ENCODE data around the gene FLNB.

Gene FLNB

GRCh38 chr3:58169371-58169770, 161.1 kb downstream of the FLNB start:
- DNase-seq = no peak

GRCh38 chr3:58170376-58170775, 162.2 kb downstream of the FLNB start:
- no peak for DNase-seq

- DNase-seq = no peak
Measured at GRCh38 chr3:58171126-58171525, 162.9 kb downstream of the FLNB start.

GRCh38 chr3:58173029-58173668, 164.9 kb downstream of the FLNB start:
- no peak for DNase-seq

GRCh38 chr3:58173669-58174398, 165.6 kb downstream of the FLNB start:
- no peak for DNase-seq

- no peak for DNase-seq
Measured at GRCh38 chr3:58175187-58175436, 166.9 kb downstream of the FLNB start.

GRCh38 chr3:58175437-58176184, 167.4 kb downstream of the FLNB start:
- DNase-seq = no peak

GRCh38 chr3:58176185-58176530, 167.9 kb downstream of the FLNB start:
- no peak for DNase-seq

- DNase-seq = no peak
Measured at GRCh38 chr3:58176827-58177489, 168.7 kb downstream of the FLNB start.

GRCh38 chr3:58177747-58178527, 169.7 kb downstream of the FLNB start:
- DNase-seq = no peak

- no peak for DNase-seq
Measured at GRCh38 chr3:58178528-58179234, 170.5 kb downstream of the FLNB start.

- DNase-seq = no peak
Measured at GRCh38 chr3:58179235-58180098, 171.2 kb downstream of the FLNB start.

GRCh38 chr3:58180099-58180880, 172.1 kb downstream of the FLNB start:
- no peak for DNase-seq

GRCh38 chr3:58180940-58181587, 172.8 kb downstream of the FLNB start:
- DNase-seq = no peak

- no peak for DNase-seq
Measured at GRCh38 chr3:58183221-58183620, 175.0 kb downstream of the FLNB start.

GRCh38 chr3:58183891-58184290, 175.7 kb downstream of the FLNB start:
- DNase-seq = no peak

- no peak for DNase-seq
Measured at GRCh38 chr3:58184309-58184981, 176.2 kb downstream of the FLNB start.

- DNase-seq = no peak
Measured at GRCh38 chr3:58184982-58185360, 176.7 kb downstream of the FLNB start.

GRCh38 chr3:58188173-58188564, 179.9 kb downstream of the FLNB start:
- no peak for DNase-seq
